ENCODE results near the gene CDC20. TPM values are rescaled to one million over a fixed set of nuclear protein-coding genes. Genes with fewer than 3 reads are reported as not detected.

Gene CDC20
- total RNA-seq, 1 donor from 2014 or later = 125 TPM

DNA sequence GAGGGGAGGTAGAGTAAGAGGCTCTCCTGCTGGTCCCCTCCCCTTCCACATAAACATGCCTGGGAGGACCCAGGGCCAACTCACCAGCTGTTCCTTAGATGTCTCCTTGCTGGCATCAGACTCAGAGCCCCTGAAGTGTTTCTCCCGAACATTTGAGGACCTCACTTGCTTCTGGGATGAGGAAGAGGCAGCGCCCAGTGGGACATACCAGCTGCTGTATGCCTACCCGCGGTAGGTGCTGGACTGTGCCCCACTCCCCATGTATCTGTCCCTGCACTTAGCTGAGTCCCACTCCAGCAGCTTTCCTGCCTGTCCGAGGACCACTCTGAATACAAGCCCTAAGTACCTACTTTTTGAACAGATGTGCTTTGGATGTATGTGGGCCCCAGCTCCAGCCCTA lies 20.8 kb upstream of the CDC20 start:
- H3K27me3 Mint-ChIP-seq (ENCODE audit: low read depth) = no peaks in the 10 kb centered on the region

DNA sequence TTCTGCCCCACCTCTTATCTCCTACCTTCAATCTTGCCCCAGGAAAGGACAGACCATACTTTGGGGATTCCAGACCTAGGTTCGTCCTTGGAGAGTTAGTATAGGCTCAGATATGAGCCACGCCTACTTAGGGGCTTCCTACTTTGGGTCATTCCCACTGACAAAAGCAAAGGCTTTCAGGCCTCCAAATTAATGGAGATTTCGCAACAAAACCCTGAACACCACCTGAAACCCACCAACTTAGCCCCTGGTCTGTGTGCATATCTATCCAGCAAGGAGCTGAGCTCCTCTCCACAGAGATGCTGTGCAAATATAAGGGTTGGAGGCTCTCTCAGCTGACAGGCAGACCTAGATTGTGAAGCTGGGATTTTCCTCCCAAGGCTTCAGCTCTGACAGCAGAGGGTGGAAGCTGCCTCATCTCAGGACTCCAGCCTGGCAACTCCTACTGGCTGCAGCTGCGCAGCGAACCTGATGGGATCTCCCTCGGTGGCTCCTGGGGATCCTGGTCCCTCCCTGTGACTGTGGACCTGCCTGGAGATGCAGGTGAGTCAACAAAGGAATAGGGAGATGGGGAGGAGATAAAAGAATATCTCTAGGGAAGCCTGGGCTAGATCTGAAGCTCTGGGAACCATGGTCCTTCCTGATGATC lies 19.1 kb upstream of the CDC20 start:
- H3K4me1 Mint-ChIP-seq (ENCODE audit: low read depth) = peaks cover 10% of the 10 kb centered on the region
- intact Hi-C loops (cut with micrococcal nuclease) = no loop called here
- DNase-seq (ENCODE audit: low spot score) = no peak

More for the DNA sequence above, 20.8 kb upstream of the CDC20 start:
- no peak for DNase-seq (ENCODE audit: low spot score)
- Mint-ChIP-seq H3K4me1 (ENCODE audit: low read depth) (no peaks in the 10 kb centered on the region), H3K4me3 (ENCODE audit: low read depth) (no peak overlapping the region), H3K36me3 (ENCODE audit: low read depth) (no peaks in the 10 kb centered on the region), H3K27ac (no peak overlapping the region), H3K9me3 (no peaks in the 10 kb centered on the region)
- intact Hi-C loops (cut with micrococcal nuclease) = no loop called here

DNA sequence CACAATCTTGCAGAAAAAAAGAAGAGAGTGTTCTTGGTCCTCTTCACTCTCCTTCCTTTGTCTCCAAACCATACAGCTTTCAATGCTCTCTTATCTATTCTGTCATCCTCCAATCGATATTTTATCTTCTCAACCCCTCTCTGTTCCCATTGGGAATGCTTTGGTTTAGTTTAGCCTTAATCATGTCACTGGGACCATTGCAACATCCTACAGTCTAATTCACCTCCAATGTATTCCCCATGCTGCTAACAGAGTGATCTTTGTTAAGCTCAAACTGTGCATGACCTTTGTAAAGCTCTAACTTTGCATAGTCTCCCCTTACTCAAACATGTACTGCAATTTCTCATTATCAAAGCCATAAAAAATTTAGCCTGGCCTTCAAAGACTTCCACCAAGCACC lies 18.2 kb upstream of the CDC20 start:
- Mint-ChIP-seq H3K27me3 (ENCODE audit: low read depth) (no peaks in the 10 kb centered on the region), H3K4me1 (ENCODE audit: low read depth) (peaks cover 15% of the 10 kb centered on the region), H3K36me3 (ENCODE audit: low read depth) (no peaks in the 10 kb centered on the region), H3K9me3 (no peaks in the 10 kb centered on the region), H3K27ac (no peak overlapping the region), H3K4me3 (ENCODE audit: low read depth) (no peak overlapping the region)
- no peak for DNase-seq (ENCODE audit: low spot score)
- intact Hi-C loops (cut with micrococcal nuclease) = no loop called here

More for the DNA sequence above, 19.1 kb upstream of the CDC20 start:
- Mint-ChIP-seq H3K9me3 (no peaks in the 10 kb centered on the region), H3K36me3 (ENCODE audit: low read depth) (no peaks in the 10 kb centered on the region), H3K27ac (no peak overlapping the region), H3K4me3 (ENCODE audit: low read depth) (no peak overlapping the region), H3K27me3 (ENCODE audit: low read depth) (no peaks in the 10 kb centered on the region)

GRCh38 chr1:43344267-43344850 lies 14.4 kb upstream of the CDC20 start:
- H3K4me1 Mint-ChIP-seq (ENCODE audit: low read depth) = peaks cover 22% of the 10 kb centered on the region
- H3K27me3 Mint-ChIP-seq (ENCODE audit: low read depth) = no peaks in the 10 kb centered on the region
- H3K27ac Mint-ChIP-seq = peak overlapping the region; percentile 31
- DNase-seq (ENCODE audit: low spot score) = no peak
- no peaks in the 10 kb centered on the region for H3K36me3 Mint-ChIP-seq (ENCODE audit: low read depth)
- H3K9me3 Mint-ChIP-seq = no peaks in the 10 kb centered on the region
- H3K4me3 Mint-ChIP-seq (ENCODE audit: low read depth) = no peak overlapping the region
- intact Hi-C loops (cut with micrococcal nuclease) = loop anchor here (2.0 kb wide), 1 partner anchor 14 kb away; no protein-coding TSS in a partner anchor

- Mint-ChIP-seq H3K36me3 (ENCODE audit: low read depth) (no peaks in the 10 kb centered on the region), H3K4me3 (ENCODE audit: low read depth) (no peak overlapping the region), H3K27me3 (ENCODE audit: low read depth) (no peaks in the 10 kb centered on the region), H3K27ac (peak overlapping the region; percentile 86), H3K9me3 (no peaks in the 10 kb centered on the region), H3K4me1 (ENCODE audit: low read depth) (peaks cover 29% of the 10 kb centered on the region)
- no peak for DNase-seq (ENCODE audit: low spot score)
- intact Hi-C loops (cut with micrococcal nuclease) = loop anchor here (2.0 to 5.0 kb wide), 2 partner anchors 14 to 48 kb away; no protein-coding TSS in a partner anchor
These were observed 13.7 kb upstream of the CDC20 start for GRCh38 chr1:43345120-43345519.

GRCh38 chr1:43346636-43347035 lies 12.1 kb upstream of the CDC20 start:
- H3K27me3 Mint-ChIP-seq (ENCODE audit: low read depth) = no peaks in the 10 kb centered on the region
- no peaks in the 10 kb centered on the region for H3K36me3 Mint-ChIP-seq (ENCODE audit: low read depth)
- no peak overlapping the region for H3K27ac Mint-ChIP-seq
- H3K9me3 Mint-ChIP-seq = no peaks in the 10 kb centered on the region
- intact Hi-C loops (cut with micrococcal nuclease) = loop anchor here (5.0 kb wide), 1 partner anchor 49 kb away; no protein-coding TSS in a partner anchor
- no peak for DNase-seq (ENCODE audit: low spot score)
- H3K4me1 Mint-ChIP-seq (ENCODE audit: low read depth) = peaks cover 32% of the 10 kb centered on the region
- H3K4me3 Mint-ChIP-seq (ENCODE audit: low read depth) = no peak overlapping the region

DNA sequence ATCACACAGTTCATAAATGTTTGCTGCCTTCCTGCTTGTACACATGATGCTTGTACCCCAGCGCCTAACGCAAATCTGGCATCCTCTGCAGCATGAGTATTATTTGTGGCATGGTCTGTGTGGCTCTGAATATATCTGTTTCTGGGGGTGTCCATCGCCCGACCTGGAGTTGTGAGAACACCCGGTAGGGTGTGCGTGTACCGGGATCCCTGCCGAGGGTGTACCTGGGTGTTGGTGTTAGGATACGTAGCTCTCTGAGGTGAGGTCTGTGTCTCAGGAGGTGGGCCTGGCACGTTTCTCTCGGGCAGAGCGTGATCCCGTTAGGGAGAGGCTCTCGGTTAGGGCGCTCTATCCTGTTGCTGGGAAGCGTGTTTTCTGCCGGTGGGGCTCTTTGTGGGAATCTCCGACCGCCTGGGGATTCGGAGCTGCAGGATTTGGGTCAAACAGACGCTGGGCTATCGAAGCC lies 10.4 kb upstream of the CDC20 start:
- no peaks in the 10 kb centered on the region for H3K36me3 Mint-ChIP-seq (ENCODE audit: low read depth)
- DNase-seq (ENCODE audit: low spot score) = no peak
- intact Hi-C loops (cut with micrococcal nuclease) = loop anchor here (5.0 kb wide), 1 partner anchor 51 kb away; no protein-coding TSS in a partner anchor
- peak overlapping the region; percentile 26 for H3K27ac Mint-ChIP-seq
- no peaks in the 10 kb centered on the region for H3K9me3 Mint-ChIP-seq
- no peaks in the 10 kb centered on the region for H3K27me3 Mint-ChIP-seq (ENCODE audit: low read depth)
- H3K4me1 Mint-ChIP-seq (ENCODE audit: low read depth) = peaks cover 34% of the 10 kb centered on the region
- H3K4me3 Mint-ChIP-seq (ENCODE audit: low read depth) = peak overlapping the region; percentile 20

- peak; percentile 48 for DNase-seq (ENCODE audit: low spot score)
- H3K9me3 Mint-ChIP-seq = no peaks in the 10 kb centered on the region
- no peaks in the 10 kb centered on the region for H3K27me3 Mint-ChIP-seq (ENCODE audit: low read depth)
- H3K4me1 Mint-ChIP-seq (ENCODE audit: low read depth) = peaks cover 31% of the 10 kb centered on the region
- H3K27ac Mint-ChIP-seq = peak overlapping the region; percentile 78
- intact Hi-C loops (cut with micrococcal nuclease) = loop anchor here (5.0 kb wide), 1 partner anchor 52 kb away; no protein-coding TSS in a partner anchor
- peak overlapping the region; percentile 65 for H3K4me3 Mint-ChIP-seq (ENCODE audit: low read depth)
- H3K36me3 Mint-ChIP-seq (ENCODE audit: low read depth) = no peaks in the 10 kb centered on the region
These were observed 9.8 kb upstream of the CDC20 start for GRCh38 chr1:43348809-43349593.

GRCh38 chr1:43349594-43350306 lies 9.0 kb upstream of the CDC20 start:
- H3K4me3 Mint-ChIP-seq (ENCODE audit: low read depth) = peak overlapping the region; percentile 65
- intact Hi-C loops (cut with micrococcal nuclease) = loop anchor here (5.0 kb wide), 1 partner anchor 52 kb away; no protein-coding TSS in a partner anchor
- peak overlapping the region; percentile 78 for H3K27ac Mint-ChIP-seq
- peaks cover 4% of the 10 kb centered on the region for H3K36me3 Mint-ChIP-seq (ENCODE audit: low read depth)
- peaks cover 24% of the 10 kb centered on the region for H3K4me1 Mint-ChIP-seq (ENCODE audit: low read depth)
- DNase-seq (ENCODE audit: low spot score) = no peak
- no peaks in the 10 kb centered on the region for H3K27me3 Mint-ChIP-seq (ENCODE audit: low read depth)
- H3K9me3 Mint-ChIP-seq = no peaks in the 10 kb centered on the region

GRCh38 chr1:43350976-43351375 lies 7.8 kb upstream of the CDC20 start:
- H3K4me1 Mint-ChIP-seq (ENCODE audit: low read depth) = peaks cover 17% of the 10 kb centered on the region
- DNase-seq (ENCODE audit: low spot score) = no peak
- intact Hi-C loops (cut with micrococcal nuclease) = no loop called here
- no peaks in the 10 kb centered on the region for H3K27me3 Mint-ChIP-seq (ENCODE audit: low read depth)
- H3K9me3 Mint-ChIP-seq = no peaks in the 10 kb centered on the region
- no peak overlapping the region for H3K27ac Mint-ChIP-seq
- H3K4me3 Mint-ChIP-seq (ENCODE audit: low read depth) = no peak overlapping the region
- peaks cover 4% of the 10 kb centered on the region for H3K36me3 Mint-ChIP-seq (ENCODE audit: low read depth)

DNA sequence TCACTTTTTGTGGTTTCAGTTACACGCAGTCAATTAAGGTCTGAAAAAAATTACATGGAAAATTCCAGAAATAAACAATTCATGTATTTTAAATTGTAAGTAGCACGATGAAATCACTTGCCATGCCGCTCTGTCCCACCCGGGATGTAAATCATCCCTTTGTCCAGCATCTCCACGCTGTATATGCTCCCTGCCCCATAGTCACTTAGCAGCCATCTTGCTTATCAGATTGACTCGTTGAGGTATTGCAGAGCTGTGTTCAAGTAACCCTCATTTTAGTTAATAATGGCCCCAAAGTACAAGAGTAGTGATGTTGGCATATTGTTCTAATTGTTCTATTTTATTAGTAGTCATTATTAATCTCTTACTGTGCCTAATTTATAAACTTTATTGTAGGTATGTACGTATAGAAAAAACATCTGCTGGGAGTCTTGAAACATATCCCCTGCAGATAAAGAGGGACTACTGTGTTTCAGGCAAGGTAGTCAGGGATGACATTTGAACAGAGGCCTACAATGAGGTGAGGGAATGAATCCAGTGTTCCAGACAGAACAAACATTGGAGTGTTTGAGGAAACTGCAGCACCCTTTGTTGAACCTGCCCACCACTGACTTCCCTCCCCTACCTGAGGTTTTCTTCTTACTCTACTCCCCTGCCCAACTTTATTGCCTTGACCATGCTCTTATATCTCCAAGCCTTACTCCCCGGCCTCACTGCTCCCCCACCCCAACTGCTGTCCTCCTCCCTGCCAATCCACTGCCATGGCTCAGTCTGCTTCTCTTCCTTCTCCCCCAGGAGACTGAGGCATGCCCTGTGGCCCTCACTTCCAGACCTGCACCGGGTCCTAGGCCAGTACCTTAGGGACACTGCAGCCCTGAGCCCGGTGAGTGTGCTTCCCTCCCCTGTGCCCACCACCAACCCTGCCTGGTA lies 7.1 kb upstream of the CDC20 start:
- peaks cover 17% of the 10 kb centered on the region for H3K4me1 Mint-ChIP-seq (ENCODE audit: low read depth)
- no peak overlapping the region for H3K4me3 Mint-ChIP-seq (ENCODE audit: low read depth)
- DNase-seq (ENCODE audit: low spot score) = no peak
- peaks cover 4% of the 10 kb centered on the region for H3K36me3 Mint-ChIP-seq (ENCODE audit: low read depth)
- intact Hi-C loops (cut with micrococcal nuclease) = no loop called here
- no peak overlapping the region for H3K27ac Mint-ChIP-seq
- H3K27me3 Mint-ChIP-seq (ENCODE audit: low read depth) = no peaks in the 10 kb centered on the region
- H3K9me3 Mint-ChIP-seq = no peaks in the 10 kb centered on the region
